Calu3 (cell line): ENCODE results near the gene AGBL4. TPM values are rescaled to one million over a fixed set of nuclear protein-coding genes. Genes with fewer than 3 reads are reported as not detected.
"Not testable (repeated sequence)": the region's sequence is repeated elsewhere in the genome, so short reads cannot be mapped to it uniquely, and the experiment has no call there.

Experiments used
- BruUV-seq: library from RNA; stranded (reverse); fragments of 400-500 nt; replicated peaks from 2 replicates; lab custom pipeline; 2021; lab: Mats Ljungman, UMichigan
- CTCF ChIA-PET: fragments of 300-600 bp; sonication (Branson Sonifier 250); formaldehyde crosslinking; loops from one replicate; lab custom pipeline; 2022; ENCODE audit warnings: antibody characterized with exemption; lab: Charles Lee
- DNase-seq: peaks from one replicate; pipeline ENCODE4 v3.0.0; 2022
- H3K27ac Mint-ChIP-seq: one replicate; pipeline ENCODE4 v1.8.0; 2022; ENCODE audit warnings: mixed read lengths; ENCODE audit not compliant: unreplicated experiment
- H3K27me3 Mint-ChIP-seq: one replicate; pipeline ENCODE4 v1.8.0; 2022; ENCODE audit warnings: mixed read lengths; ENCODE audit not compliant: unreplicated experiment
- H3K36me3 Mint-ChIP-seq: one replicate; pipeline ENCODE4 v1.8.0; 2022; ENCODE audit warnings: mild to moderate bottlenecking, moderate library complexity, mixed read lengths; ENCODE audit not compliant: insufficient read depth, unreplicated experiment
- H3K4me1 Mint-ChIP-seq: one replicate; pipeline ENCODE4 v1.8.0; 2022; ENCODE audit warnings: mild to moderate bottlenecking, low read depth, mixed read lengths; ENCODE audit not compliant: unreplicated experiment
- H3K4me3 Mint-ChIP-seq: one replicate; pipeline ENCODE4 v1.8.0; 2022; ENCODE audit warnings: mild to moderate bottlenecking, low read depth, moderate library complexity, mixed read lengths; ENCODE audit not compliant: unreplicated experiment
- H3K9me3 Mint-ChIP-seq: one replicate; pipeline ENCODE4 v1.8.0; 2022; ENCODE audit warnings: low read depth, mixed read lengths; ENCODE audit not compliant: unreplicated experiment
- CTCF ChIP-seq: fragments of 200-600 bp; IDR thresholded peaks from one replicate; pipeline ENCODE4 v1.8.0; 2022; ENCODE audit warnings: antibody characterized with exemption; ENCODE audit not compliant: unreplicated experiment
- intact Hi-C: fragments of 100-400 bp; cut with micrococcal nuclease; formaldehyde crosslinking; loops from one replicate; pipeline ENCODE4 v1.10.0; 2022; ENCODE audit not compliant: unreplicated experiment
- total RNA-seq: library from RNA; stranded (reverse); gene quantifications from 2 replicates; pipeline ENCODE4 v1.2.3, GENCODE V29; 2022

AGBL4 gene
- total RNA-seq, 1 experiment from 2014 or later: not detected

- Mint-ChIP-seq H3K36me3 (no peaks in the 10 kb centered on the region), H3K27me3 (no peaks in the 10 kb centered on the region), H3K27ac (no peak overlapping the region), H3K4me1 (no peaks in the 10 kb centered on the region), H3K4me3 (no peak overlapping the region), H3K9me3 (no peaks in the 10 kb centered on the region)
- DNase-seq: no peak
- intact Hi-C loops: no loop called here
- no peak for TF ChIP-seq CTCF
- CTCF ChIA-PET: no interaction called here
- no TSS peak for BruUV-seq
Observed at GRCh38 chr1:49971088-49971487, 52.7 kb downstream of the AGBL4 start.

- Mint-ChIP-seq H3K27me3 (no peaks in the 10 kb centered on the region), H3K36me3 (no peaks in the 10 kb centered on the region), H3K4me1 (no peaks in the 10 kb centered on the region), H3K9me3 (peaks cover 5% of the 10 kb centered on the region), H3K27ac (no peak overlapping the region), H3K4me3 (no peak overlapping the region)
- DNase-seq: no peak
- no TSS peak for BruUV-seq
- intact Hi-C loops: no loop called here
- TF ChIP-seq CTCF: no peak
- CTCF ChIA-PET: no interaction called here
Observed at GRCh38 chr1:49951385-49951784, 72.4 kb downstream of the AGBL4 start.

DNA sequence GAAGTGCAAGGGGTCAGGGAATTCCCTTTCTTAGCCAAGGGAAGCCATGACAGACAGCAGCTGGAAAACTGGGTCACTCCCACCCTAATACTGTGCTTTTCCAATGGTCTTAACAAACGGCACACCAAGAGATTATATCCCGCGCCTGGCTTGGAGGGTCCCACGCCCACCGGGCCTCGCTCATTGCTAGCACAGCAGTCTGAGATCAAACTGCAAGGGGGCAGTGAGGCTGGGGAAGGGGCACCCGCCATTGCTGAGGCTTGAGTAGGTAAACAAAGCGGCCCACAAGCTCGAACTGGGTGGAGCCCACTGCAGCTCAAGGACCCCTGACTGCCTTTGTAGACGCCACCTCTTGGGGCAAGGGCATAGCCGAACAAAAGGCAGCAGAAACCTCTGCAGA, 108.5 kb downstream of the AGBL4 start:
- intact Hi-C loops, BruUV-seq, H3K36me3 Mint-ChIP-seq, DNase-seq, H3K4me1 Mint-ChIP-seq, H3K4me3 Mint-ChIP-seq, H3K9me3 Mint-ChIP-seq, H3K27ac Mint-ChIP-seq, CTCF ChIA-PET, H3K27me3 Mint-ChIP-seq: not testable (repeated sequence)

DNA sequence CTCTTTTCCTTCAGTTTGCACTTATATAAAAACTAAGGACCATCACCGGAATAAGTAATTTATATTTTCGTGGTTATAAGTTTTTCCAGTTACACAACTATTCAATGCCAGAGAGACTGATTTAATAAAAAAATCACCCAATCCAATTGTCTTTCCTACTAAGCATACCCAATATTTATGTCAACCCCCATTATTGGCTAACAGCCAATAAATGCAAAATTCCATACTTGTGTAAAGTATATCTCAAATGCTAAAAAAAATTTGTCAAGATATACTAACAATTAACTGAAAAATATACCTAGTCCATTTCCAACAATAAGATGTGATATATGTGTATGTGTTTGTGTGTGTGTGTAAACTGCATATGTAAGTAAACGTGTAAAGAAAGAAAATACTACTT, 117.4 kb downstream of the AGBL4 start:
- Mint-ChIP-seq H3K27me3 (no peaks in the 10 kb centered on the region), H3K27ac (no peak overlapping the region), H3K9me3 (peaks cover 8% of the 10 kb centered on the region), H3K4me1 (no peaks in the 10 kb centered on the region), H3K4me3 (no peak overlapping the region), H3K36me3 (no peaks in the 10 kb centered on the region)
- intact Hi-C loops: no loop called here
- CTCF ChIA-PET: no interaction called here
- no TSS peak for BruUV-seq
- TF ChIP-seq CTCF: no peak
- no peak for DNase-seq

GRCh38 chr1:49864581-49864980, 159.2 kb downstream of the AGBL4 start:
- H3K4me1 Mint-ChIP-seq: no peaks in the 10 kb centered on the region
- intact Hi-C loops: no loop called here
- H3K4me3 Mint-ChIP-seq: no peak overlapping the region
- H3K9me3 Mint-ChIP-seq: peaks cover 6% of the 10 kb centered on the region
- CTCF ChIA-PET: no interaction called here
- no peak for TF ChIP-seq CTCF
- H3K27me3 Mint-ChIP-seq: no peaks in the 10 kb centered on the region
- DNase-seq: no peak
- no peak overlapping the region for H3K27ac Mint-ChIP-seq
- no peaks in the 10 kb centered on the region for H3K36me3 Mint-ChIP-seq
- BruUV-seq: no TSS peak
